NCI-H2196 treated with DMSO at 0.1 percent for 48 hours (cell line): ENCODE results near the gene ISLR2.
"Not testable (repeated sequence)": the region's sequence is repeated elsewhere in the genome, so short reads cannot be mapped to it uniquely, and the experiment has no call there.

Source experiments
- DNase-seq: peaks from one replicate; lab custom pipeline; 2025; ENCODE audit not compliant: unreplicated experiment; lab: John Stamatoyannopoulos, UW

Gene ISLR2

GRCh38 chr15:74130155-74130848 is at the start of gene ISLR2:
TSS of gene ISLR2 (plus strand) at chr15:74130586. CDS start at chr15:74132755, 2,169 bp downstream.
- DNase-seq, result no peak

- DNase-seq, result not testable (repeated sequence)
Observed at GRCh38 chr15:74082450-74082849, 47.9 kb upstream of the ISLR2 start, which contains the start of gene GOLGA6A. TSS of gene GOLGA6A (minus strand) at chr15:74082550. CDS start at chr15:74082509, 41 bp downstream.

GRCh38 chr15:74094567-74094966 is 35.8 kb upstream of the ISLR2 start:
- DNase-seq, result not testable (repeated sequence)

DNA sequence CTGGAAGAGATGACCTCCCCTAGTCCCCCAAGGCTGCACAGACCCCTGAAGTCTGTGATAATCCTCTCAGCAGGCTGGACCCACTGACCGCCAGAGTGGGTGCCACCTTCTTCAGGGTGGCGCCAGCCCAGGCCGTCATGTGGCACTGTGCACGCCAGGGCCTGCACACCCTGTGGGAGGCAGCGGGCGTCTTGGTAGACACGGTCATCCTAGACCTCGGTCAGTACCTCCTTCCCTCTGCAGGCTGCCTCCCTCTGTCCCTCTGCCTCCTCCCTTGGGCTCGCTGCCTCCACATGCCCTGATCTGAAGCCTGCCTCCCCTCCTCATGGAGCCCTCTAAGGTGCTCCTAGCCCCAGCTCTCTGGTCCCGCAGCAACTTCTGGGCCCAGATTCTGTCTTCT is 34.8 kb upstream of the ISLR2 start:
- DNase-seq, result not testable (repeated sequence)

DNA sequence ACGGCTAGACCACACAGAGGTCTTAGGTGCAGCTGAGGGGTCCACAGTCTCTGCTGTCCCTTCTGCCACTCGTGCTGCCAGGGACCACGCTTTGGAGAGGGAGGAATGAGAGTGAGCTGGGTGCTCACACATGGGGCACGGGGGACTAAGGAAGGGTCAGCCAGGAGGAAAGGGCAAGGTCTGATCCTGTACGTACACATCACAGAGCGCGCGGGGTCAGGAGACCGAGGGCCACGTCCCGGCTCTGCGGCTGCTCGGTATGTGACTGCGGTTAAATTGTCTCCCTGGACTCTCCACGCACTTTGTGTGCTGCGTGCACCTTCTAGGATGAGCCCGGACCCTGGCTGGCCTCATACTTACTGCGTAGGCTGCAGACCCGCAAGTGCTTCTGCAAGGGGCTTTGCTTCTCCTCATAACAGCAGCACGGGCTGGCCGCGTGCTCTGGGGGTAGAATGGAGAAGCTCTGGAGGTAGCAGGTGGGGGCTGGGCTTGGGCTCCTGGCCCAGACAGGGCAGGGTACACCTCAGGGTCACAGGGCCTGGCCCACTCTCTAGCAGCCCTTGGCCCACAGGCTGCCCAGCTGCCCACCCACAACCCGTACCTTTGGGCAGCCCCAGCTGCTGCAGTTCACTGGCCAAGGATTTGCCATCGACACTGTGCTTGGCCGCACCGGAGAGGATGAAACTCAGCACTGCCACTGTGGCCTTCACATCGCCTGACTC is 33.5 kb upstream of the ISLR2 start:
- DNase-seq, result not testable (repeated sequence)

DNA sequence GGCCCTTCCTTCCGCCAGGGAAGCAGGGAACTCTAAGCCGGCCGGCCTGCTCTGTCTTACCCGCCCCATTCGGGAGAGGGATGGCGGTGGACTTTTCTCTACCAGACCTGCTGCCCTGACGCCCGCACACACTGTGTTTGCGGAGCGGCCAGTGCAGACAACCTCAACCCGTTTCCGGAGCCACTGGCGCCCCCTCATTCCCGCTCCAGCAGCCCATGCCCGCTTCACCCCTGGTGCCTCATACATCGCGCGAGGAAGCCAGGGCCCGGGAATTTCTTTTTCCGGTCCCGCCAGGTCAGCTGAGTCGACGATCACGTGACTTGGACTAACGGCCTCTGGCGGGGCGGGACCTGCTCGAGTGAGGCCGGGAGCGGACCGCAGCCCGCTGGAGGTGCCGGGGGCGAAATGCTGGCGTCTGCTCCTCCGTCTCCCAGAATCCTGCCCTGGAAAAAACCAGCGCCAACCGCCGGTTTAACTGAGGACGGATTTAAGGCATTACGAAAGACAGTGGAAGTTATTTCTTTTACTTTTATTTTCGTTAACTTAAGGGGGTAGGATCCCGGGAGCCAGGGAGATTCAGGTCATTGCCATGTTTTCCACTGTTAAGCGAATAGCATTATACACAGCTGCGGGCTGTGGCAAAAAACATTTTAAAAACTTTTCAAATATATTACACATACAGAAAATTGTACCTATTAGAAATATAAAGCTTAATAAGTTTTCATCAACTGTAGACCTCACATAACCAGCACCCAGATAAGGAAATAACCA is 30.2 kb upstream of the ISLR2 start:
- DNase-seq, result not testable (repeated sequence)

DNA sequence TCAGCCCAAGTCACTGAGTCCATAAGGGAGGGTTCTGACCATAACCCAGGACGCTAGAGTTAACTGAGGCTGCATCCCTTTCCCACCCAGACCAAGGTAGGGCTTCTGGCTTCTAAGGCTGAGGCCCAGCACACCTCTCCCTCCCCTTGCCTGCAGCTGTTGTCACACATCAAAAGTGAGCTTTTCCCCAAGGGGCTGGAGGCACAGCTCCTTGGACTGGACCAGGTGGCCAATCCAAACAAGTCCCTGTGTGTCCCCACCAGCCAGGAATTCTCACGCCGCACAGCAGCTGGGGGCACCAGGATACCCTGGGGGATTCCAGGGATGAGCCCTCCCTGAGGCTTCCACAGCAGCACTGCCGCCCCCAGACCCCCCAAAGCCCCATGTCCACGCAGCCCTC is 22.3 kb upstream of the ISLR2 start:
- DNase-seq, result no peak

GRCh38 chr15:74108611-74109010 is 21.8 kb upstream of the ISLR2 start:
- DNase-seq, result not testable (repeated sequence)

DNA sequence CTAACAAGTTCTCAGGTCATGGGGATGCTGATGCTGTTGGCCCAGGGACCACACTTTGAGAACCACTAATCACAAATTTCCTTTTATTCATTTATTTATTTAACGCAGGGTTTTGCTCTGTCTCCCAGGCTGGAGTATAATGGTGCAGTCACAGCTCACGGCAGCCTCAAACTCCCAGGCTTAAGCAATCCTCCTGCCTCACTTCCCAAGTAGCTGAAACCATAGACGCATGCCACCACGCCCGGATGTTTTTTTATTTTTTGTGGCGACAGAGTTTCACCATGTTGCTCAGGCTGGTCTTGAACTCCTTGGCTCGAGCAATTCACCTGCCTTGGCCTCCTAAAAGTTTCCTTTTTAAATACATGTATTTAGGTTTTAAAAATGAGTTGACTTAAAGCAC is 20.7 kb upstream of the ISLR2 start:
- no peak for DNase-seq

- DNase-seq, result no peak
Observed at GRCh38 chr15:74120426-74120825, 10.0 kb upstream of the ISLR2 start.

- DNase-seq, result no peak
Observed at GRCh38 chr15:74121039-74121438, 9.3 kb upstream of the ISLR2 start.

DNA sequence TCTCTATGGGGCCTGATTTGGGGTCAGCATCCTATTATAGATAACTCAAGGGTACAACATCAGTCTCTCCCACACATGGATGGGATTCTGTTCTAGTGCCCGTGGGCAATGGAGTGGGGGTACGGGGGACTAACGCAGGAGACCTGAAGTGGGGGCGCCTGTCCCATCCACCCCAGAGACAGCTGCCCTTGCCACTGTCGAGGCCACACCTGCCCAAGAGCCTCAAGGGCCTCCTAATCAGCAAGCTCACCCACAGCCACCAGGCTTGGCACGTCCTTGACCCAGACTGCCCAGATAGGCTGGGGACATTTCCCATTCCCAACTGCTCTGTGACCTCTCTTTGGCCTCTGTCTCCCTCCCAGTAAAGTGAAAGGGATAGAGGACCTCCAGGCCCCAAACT is 8.5 kb upstream of the ISLR2 start:
- no peak for DNase-seq

- DNase-seq, result no peak
Observed at GRCh38 chr15:74122403-74123130, 7.8 kb upstream of the ISLR2 start.

DNA sequence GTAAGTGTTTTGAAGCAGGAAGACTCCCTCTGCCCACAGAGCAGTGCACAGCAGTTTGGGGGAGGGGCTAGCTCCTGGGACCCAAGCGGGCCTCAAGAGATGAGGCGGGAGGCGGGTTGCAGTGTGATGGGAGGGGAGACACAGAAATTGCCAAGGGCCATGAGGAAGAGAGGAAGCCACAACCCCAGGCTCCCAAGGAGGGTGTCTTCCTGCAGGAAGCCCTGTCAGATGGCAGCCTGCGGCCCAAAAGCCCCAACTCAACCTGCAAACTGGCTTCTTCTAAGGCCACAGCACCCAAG is 7.3 kb upstream of the ISLR2 start:
- no peak for DNase-seq

DNA sequence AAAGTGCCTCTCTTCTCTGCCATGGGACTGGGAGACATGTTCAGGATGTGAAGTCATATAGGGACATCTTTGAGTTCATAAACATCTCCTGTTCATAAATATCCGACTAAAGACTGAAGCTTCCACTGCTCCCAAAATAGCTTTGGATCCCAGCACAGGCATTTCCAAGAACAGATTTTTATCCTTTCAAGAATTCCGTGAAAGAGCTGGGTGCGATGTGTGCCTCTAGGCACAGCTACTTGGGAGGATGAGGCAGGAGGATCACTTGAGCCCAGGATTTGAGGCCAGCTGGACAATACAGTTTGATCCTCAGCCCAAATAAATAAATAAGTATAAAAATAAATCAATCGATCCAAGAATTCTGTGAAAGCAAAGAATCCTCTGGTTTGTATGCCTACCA is 6.7 kb upstream of the ISLR2 start:
- DNase-seq, result no peak

GRCh38 chr15:74124196-74124595 is 6.2 kb upstream of the ISLR2 start:
- DNase-seq, result no peak

DNA sequence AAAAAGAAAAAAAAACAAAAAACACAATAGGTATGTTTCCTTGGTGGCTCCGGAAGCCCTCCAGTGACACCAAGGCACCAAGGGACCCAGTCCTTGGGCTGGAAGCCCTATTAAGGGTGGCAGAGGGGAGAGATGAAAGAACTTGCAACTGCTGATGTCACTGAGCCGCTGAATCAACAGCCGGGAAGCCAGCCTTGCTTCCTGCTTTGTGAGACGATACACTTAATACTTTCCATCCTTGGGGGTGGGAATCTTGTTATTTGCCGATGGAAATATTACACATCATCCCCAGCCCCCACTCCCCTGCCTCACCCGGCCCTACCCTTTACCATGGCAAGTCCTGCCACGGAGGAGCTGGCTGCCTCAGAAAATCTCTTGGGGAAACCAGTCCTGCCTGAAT is 5.6 kb upstream of the ISLR2 start:
- DNase-seq, result no peak

GRCh38 chr15:74127255-74127953 is 3.0 kb upstream of the ISLR2 start:
- peak; percentile 66 for DNase-seq

- no peak for DNase-seq
Observed at GRCh38 chr15:74127954-74128784, 2.2 kb upstream of the ISLR2 start.
